ENCODE data around the gene CCDC15. TPM values are rescaled to one million over a fixed set of nuclear protein-coding genes. Genes with fewer than 3 reads are reported as not detected.

CCDC15 gene
- total RNA-seq, 1 donor from 2014 or later = 3.2 TPM

DNA sequence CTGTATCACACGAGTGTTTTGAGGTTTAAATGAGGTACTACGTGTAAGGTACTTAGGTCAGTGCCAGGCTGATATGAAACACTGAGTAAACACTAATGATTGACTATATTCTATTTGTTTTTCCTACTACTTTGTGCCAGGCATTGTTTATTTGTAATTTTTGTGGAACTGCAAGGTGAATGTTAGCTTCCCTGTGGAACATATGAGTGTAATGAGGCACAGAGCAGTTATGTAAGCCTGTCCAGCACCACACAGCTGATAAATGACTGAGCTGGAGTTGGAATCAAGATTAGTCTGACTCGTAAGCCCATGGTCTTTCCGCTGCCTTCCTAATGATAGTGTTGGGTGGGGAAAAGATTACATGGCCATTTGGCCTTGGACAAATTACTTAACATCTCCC lies 115.0 kb downstream of the CCDC15 start:
- TF ChIP-seq, protein P1, sequence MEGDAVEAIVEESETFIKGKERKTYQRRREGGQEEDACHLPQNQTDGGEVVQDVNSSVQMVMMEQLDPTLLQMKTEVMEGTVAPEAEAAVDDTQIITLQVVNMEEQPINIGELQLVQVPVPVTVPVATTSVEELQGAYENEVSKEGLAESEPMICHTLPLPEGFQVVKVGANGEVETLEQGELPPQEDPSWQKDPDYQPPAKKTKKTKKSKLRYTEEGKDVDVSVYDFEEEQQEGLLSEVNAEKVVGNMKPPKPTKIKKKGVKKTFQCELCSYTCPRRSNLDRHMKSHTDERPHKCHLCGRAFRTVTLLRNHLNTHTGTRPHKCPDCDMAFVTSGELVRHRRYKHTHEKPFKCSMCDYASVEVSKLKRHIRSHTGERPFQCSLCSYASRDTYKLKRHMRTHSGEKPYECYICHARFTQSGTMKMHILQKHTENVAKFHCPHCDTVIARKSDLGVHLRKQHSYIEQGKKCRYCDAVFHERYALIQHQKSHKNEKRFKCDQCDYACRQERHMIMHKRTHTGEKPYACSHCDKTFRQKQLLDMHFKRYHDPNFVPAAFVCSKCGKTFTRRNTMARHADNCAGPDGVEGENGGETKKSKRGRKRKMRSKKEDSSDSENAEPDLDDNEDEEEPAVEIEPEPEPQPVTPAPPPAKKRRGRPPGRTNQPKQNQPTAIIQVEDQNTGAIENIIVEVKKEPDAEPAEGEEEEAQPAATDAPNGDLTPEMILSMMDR (conservative IDR thresholded peaks at IDR 0.05) = no peak
- H3K4me1 Mint-ChIP-seq (ENCODE audit: unreplicated experiment) = peaks cover 16% of the 10 kb centered on the region
- DNase-seq (ENCODE audit: extremely low spot score, unreplicated experiment) = no peak
- H3K4me3 Mint-ChIP-seq = no peak overlapping the region
- peaks cover 48% of the 10 kb centered on the region for H3K27me3 Mint-ChIP-seq
- no peak overlapping the region for H3K27ac Mint-ChIP-seq
- no peaks in the 10 kb centered on the region for H3K9me3 Mint-ChIP-seq
- no peaks in the 10 kb centered on the region for H3K36me3 Mint-ChIP-seq

DNA sequence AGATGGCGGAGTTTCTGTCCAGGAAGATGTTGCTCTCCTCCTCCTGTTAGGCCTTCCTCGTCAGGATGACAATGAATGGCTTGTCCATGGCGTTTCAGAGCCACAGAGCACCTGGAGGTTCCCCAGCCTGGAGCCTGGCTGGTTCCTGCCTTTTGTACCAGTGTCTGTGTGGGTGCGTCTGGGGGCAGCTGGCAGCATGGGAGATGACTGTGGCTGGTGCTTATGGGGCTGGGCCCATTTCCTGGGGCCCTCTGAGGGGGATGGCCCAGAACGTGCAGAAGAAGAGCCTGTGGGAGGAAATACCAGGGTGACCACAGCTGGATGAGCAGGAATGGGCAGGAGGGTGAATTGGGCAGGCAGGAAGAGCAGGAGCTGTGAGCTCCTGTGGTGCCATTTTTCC lies 115.8 kb downstream of the CCDC15 start:
- peaks cover 43% of the 10 kb centered on the region for H3K27me3 Mint-ChIP-seq
- DNase-seq (ENCODE audit: extremely low spot score, unreplicated experiment) = no peak
- no peak overlapping the region for H3K27ac Mint-ChIP-seq
- peaks cover 16% of the 10 kb centered on the region for H3K4me1 Mint-ChIP-seq (ENCODE audit: unreplicated experiment)
- H3K4me3 Mint-ChIP-seq = no peak overlapping the region
- TF ChIP-seq, protein P1 (conservative IDR thresholded peaks at IDR 0.05) = no peak
- no peaks in the 10 kb centered on the region for H3K9me3 Mint-ChIP-seq
- no peaks in the 10 kb centered on the region for H3K36me3 Mint-ChIP-seq

DNA sequence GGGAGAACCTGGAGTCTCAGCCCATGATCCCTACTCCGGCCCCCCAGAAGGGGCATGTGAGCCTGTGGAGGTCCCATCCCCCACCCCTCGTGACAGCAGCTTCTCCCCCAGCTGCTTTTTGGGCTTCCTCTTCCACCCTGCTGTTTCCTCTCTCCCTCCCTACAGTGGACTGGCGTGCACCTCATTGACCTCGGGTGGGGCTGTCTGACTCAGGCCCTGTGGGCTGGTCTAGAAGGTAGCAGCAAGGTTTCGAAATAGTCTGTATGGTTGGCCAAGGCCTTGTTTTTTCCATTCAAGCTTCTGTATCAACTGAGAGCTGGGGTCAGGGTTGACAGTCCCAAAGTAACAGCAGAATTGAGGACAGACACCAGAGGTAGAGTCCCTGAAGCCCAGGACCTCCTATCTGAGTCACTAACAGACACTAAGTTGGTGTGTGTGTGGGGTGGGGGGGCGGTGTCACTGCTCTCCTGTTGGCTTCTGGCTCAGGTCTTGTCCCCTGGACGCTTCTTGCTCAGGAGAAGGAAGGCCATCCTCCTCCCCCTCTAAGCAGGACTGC lies 116.8 kb downstream of the CCDC15 start:
- H3K9me3 Mint-ChIP-seq = no peaks in the 10 kb centered on the region
- peaks cover 33% of the 10 kb centered on the region for H3K27me3 Mint-ChIP-seq
- H3K27ac Mint-ChIP-seq = no peak overlapping the region
- no peaks in the 10 kb centered on the region for H3K36me3 Mint-ChIP-seq
- peaks cover 16% of the 10 kb centered on the region for H3K4me1 Mint-ChIP-seq (ENCODE audit: unreplicated experiment)
- no peak for DNase-seq (ENCODE audit: extremely low spot score, unreplicated experiment)
- H3K4me3 Mint-ChIP-seq = no peak overlapping the region
- TF ChIP-seq, protein P1 (conservative IDR thresholded peaks at IDR 0.05) = no peak

DNA sequence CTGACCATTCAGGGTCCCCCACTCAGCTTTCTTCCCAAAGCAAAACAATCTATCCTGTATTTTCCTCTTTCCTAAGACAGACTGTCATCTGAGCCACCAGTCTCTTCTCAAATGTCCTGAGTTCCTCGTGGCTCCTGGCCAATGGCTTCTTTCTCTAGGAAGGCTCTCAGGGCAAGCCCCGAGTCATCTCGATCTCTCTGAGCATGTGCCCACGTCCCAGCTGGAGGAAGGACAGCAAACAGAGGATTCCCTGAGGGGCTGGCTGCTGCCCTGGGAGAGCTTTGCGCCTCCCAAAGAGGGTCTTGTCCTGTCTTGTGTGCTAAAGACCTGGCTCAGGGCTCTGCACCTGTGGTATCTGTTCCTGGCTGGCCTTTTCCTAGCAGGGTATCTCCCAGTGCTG lies 117.4 kb downstream of the CCDC15 start:
- peaks cover 26% of the 10 kb centered on the region for H3K27me3 Mint-ChIP-seq
- peak overlapping the region; percentile 20 for H3K4me3 Mint-ChIP-seq
- no peaks in the 10 kb centered on the region for H3K36me3 Mint-ChIP-seq
- H3K4me1 Mint-ChIP-seq (ENCODE audit: unreplicated experiment) = peaks cover 16% of the 10 kb centered on the region
- DNase-seq (ENCODE audit: extremely low spot score, unreplicated experiment) = no peak
- H3K9me3 Mint-ChIP-seq = no peaks in the 10 kb centered on the region
- H3K27ac Mint-ChIP-seq = no peak overlapping the region
- TF ChIP-seq, protein P1 (conservative IDR thresholded peaks at IDR 0.05) = no peak

DNA sequence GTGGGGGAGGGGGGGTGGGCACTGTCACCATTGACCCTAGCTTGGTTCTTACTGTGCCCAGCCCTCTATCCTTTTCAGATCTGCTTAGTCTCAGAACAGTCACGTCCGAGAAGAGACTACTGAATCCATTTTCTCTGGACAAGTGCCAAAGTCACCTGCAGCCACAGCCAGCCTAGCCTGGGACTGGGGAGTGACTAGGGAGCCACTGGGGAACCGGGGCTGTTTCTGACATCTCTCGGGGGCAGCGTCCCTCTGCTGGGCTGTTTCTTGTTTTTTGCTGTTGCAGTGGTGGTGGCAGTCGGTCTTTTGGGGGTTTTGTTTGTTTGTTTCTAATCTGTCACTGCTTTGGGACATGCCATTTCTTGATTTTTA lies 117.8 kb downstream of the CCDC15 start:
- peaks cover 16% of the 10 kb centered on the region for H3K4me1 Mint-ChIP-seq (ENCODE audit: unreplicated experiment)
- TF ChIP-seq, protein P1 (conservative IDR thresholded peaks at IDR 0.05) = no peak
- peak; percentile 52 for DNase-seq (ENCODE audit: extremely low spot score, unreplicated experiment)
- no peak overlapping the region for H3K4me3 Mint-ChIP-seq
- peaks cover 26% of the 10 kb centered on the region for H3K27me3 Mint-ChIP-seq
- H3K36me3 Mint-ChIP-seq = no peaks in the 10 kb centered on the region
- H3K9me3 Mint-ChIP-seq = no peaks in the 10 kb centered on the region
- no peak overlapping the region for H3K27ac Mint-ChIP-seq

All from type B pancreatic cell (in vitro differentiated cells).